ENCODE measurements around the gene CYB5D1. TPM values are rescaled to one million over a fixed set of nuclear protein-coding genes. Genes with fewer than 3 reads are reported as not detected.

The CYB5D1 gene
- total RNA-seq, 1 experiment from 2014 or later: 18.0 TPM

DNA sequence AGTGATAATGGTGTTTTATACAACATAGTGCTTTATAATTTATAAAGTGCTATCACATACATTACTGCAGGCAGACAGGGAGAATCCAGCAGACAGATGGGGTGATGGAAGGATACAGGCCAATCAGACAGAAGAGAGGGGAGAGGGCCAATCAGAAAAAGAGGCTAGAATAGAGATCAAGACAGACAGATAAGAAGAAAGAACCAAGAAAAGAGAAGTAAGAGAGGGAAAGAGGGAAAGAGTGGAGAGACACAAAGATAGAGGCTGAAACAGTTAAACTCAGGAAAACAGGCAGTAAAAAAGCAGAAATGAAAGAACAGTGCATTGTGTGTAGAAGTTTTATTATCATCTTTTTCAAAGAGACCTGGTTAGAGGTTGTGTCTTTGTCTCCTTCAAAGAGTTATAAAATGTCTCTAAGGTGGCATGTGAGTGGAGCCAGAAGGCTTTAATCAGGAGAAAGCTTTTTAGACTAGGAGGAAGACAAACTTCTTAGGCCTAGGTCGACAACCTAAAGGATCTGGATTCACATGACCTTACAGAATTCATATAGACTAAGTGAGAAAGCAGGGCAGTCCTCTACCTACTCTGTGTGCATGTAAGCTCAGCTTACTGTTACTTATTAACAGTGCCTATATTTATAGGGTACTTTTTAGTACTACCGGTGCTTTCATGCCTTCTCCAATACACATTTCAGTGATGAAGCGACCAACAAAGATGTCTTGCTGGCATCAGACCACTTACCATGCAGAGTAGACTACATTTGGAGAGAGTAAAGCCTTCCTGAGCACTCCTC is 22.5 kb downstream of the CYB5D1 start:
- Mint-ChIP-seq H3K27me3 (ENCODE audit: low read depth) (no peaks in the 10 kb centered on the region), H3K9me3 (no peaks in the 10 kb centered on the region), H3K4me1 (peaks cover 0 to 3% of the 10 kb centered on the region in 2 experiments; a peak in 2 of 4 replicates), H3K27ac (no peak overlapping the region), H3K36me3 (ENCODE audit: insufficient read depth in 1 of 3, low read depth in 3 of 3) (peaks cover 0 to 7% (median 0%) of the 10 kb centered on the region in 3 experiments; a peak in 1 of 7 replicates), H3K4me3 (no peak overlapping the region)
- WGBS (ENCODE audit: extremely low coverage, insufficient read length, low lambda C conversion rate): no CpG with 5 or more reads among the region's 3 CpGs
- Histone ChIP-seq H3K4me2 (ENCODE audit: insufficient read depth, insufficient read length, low read length) (no peak overlapping the region), H3K18ac (ENCODE audit: insufficient read length, low read depth, low read length) (no peak overlapping the region), H2BK120ac (ENCODE audit: low read depth, low read length, poor library complexity, severe bottlenecking) (no peak overlapping the region), H2BK5ac (ENCODE audit: insufficient read length, low read length) (no peak overlapping the region), H3K14ac (ENCODE audit: insufficient read depth, low read length) (no peak overlapping the region), H3K23ac (ENCODE audit: insufficient read length, low read depth, low read length) (no peak overlapping the region), H3K27ac (ENCODE audit: insufficient read length, low read depth, low read length) (no peak overlapping the region), H3K27me3 (ENCODE audit: insufficient read depth, low read length) (no peaks in the 10 kb centered on the region), H3T11ph (ENCODE audit: low read length) (no peak overlapping the region), H2BK20ac (ENCODE audit: low read depth, low read length, poor library complexity, severe bottlenecking) (no peak overlapping the region), H4K5ac (ENCODE audit: insufficient read length, low read depth, low read length) (no peak overlapping the region), H3K79me2 (ENCODE audit: insufficient read depth, low read length) (no peaks in the 10 kb centered on the region), H4K20me1 (ENCODE audit: control insufficient read depth, insufficient read depth, insufficient read length) (no peaks in the 10 kb centered on the region), H3K23me2 (ENCODE audit: insufficient read length, low read depth, low read length, poor library complexity, severe bottlenecking) (no peaks in the 10 kb centered on the region), H2AK5ac (ENCODE audit: insufficient read length, low read length) (no peak overlapping the region), H3K9ac (ENCODE audit: extremely low read depth, insufficient read length, low read length) (no peak overlapping the region), H4K91ac (ENCODE audit: insufficient read length, low read depth, low read length) (no peak overlapping the region), H3K4ac (ENCODE audit: low read depth, low read length) (no peak overlapping the region), H2BK15ac (ENCODE audit: low read depth, low read length) (no peak overlapping the region), H4K8ac (replicated peaks; ENCODE audit: insufficient read length, low read depth, low read length) (no peak overlapping the region), H2BK12ac (ENCODE audit: insufficient read length, low read depth, low read length) (no peak overlapping the region), H3K56ac (ENCODE audit: insufficient read length, low read depth, low read length) (no peak overlapping the region), H3K9me3 (ENCODE audit: control insufficient read depth, low read depth, low read length) (no peaks in the 10 kb centered on the region), H3K79me1 (ENCODE audit: insufficient read depth, low read depth, low read length, poor library complexity, severe bottlenecking) (no peaks in the 10 kb centered on the region), H2AFZ (ENCODE audit: low read length) (no peak overlapping the region), H3K4me1 (ENCODE audit: insufficient read depth, low read length) (no peaks in the 10 kb centered on the region)
- no peak for DNase-seq
- TF ChIP-seq, protein P1, sequence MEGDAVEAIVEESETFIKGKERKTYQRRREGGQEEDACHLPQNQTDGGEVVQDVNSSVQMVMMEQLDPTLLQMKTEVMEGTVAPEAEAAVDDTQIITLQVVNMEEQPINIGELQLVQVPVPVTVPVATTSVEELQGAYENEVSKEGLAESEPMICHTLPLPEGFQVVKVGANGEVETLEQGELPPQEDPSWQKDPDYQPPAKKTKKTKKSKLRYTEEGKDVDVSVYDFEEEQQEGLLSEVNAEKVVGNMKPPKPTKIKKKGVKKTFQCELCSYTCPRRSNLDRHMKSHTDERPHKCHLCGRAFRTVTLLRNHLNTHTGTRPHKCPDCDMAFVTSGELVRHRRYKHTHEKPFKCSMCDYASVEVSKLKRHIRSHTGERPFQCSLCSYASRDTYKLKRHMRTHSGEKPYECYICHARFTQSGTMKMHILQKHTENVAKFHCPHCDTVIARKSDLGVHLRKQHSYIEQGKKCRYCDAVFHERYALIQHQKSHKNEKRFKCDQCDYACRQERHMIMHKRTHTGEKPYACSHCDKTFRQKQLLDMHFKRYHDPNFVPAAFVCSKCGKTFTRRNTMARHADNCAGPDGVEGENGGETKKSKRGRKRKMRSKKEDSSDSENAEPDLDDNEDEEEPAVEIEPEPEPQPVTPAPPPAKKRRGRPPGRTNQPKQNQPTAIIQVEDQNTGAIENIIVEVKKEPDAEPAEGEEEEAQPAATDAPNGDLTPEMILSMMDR (conservative IDR thresholded peaks at IDR 0.05): no peak
